ENCODE measurements around the gene TECR. TPM values are rescaled to one million over a fixed set of nuclear protein-coding genes. Genes with fewer than 3 reads are reported as not detected.
A peak's percentile ranks its signal among the peaks of the same experiment; 100 is the strongest.

The TECR gene
- total RNA-seq, 2 experiments from 2014 or later, result 93.5 to 98.5 TPM

- intact Hi-C loops (cut with micrococcal nuclease), result no loop called here
- no peak for TF ChIP-seq CTCF (IDR thresholded peaks at IDR 0.05)
- ChIA-PET CTCF (interaction anchor here (0.7 to 5.6 kb wide), 9 partner anchors 9 to 359 kb away, joined by 3 to 37 read pairs (median 6); partner anchors contain the start of gene ASF1B), POLR2A (interaction anchor here (0.8 to 2.6 kb wide), 4 partner anchors 17 to 84 kb away, joined by 3 to 7 read pairs (median 5); partner anchors contain the start of gene DDX39A)
- ATAC-seq, result no peak
- Mint-ChIP-seq H3K27ac (peak overlapping the region; percentile 49), H3K4me3 (peak overlapping the region; percentile 79), H3K27me3 (no peaks in the 10 kb centered on the region), H3K36me3 (ENCODE audit: low read depth) (peaks cover 3% of the 10 kb centered on the region), H3K9me3 (no peaks in the 10 kb centered on the region), H3K4me1 (ENCODE audit: low read depth) (peaks cover 18% of the 10 kb centered on the region)
- no peak for DNase-seq
Observed at GRCh38 chr19:14495672-14496028, 33.7 kb upstream of the TECR start.

GRCh38 chr19:14496029-14496833, 33.2 kb upstream of the TECR start, which contains the start of gene GIPC1:
GIPC1 (minus strand) TSS chr19:14496127; CDS start chr19:14482976, 13,151 bp downstream.
- no peak for TF ChIP-seq CTCF (IDR thresholded peaks at IDR 0.05)
- intact Hi-C loops (cut with micrococcal nuclease), result no loop called here
- ATAC-seq, result peak; percentile 90

GRCh38 chr19:14496834-14497227, 32.6 kb upstream of the TECR start:
- H3K36me3 Mint-ChIP-seq (ENCODE audit: low read depth), result no peaks in the 10 kb centered on the region
- POLR2A ChIA-PET, result interaction anchor here (1.8 to 2.6 kb wide), 2 partner anchors 16 to 20 kb away, joined by 5 to 7 read pairs; no protein-coding TSS in a partner anchor
- H3K4me1 Mint-ChIP-seq (ENCODE audit: low read depth), result peaks cover 18% of the 10 kb centered on the region
- H3K4me3 Mint-ChIP-seq, result peak overlapping the region; percentile 79
- no peak for TF ChIP-seq CTCF (IDR thresholded peaks at IDR 0.05)
- intact Hi-C loops (cut with micrococcal nuclease), result no loop called here
- ATAC-seq (no peak), DNase-seq (no peak)
- H3K9me3 Mint-ChIP-seq, result no peaks in the 10 kb centered on the region
- CTCF ChIA-PET, result interaction anchor here (0.6 to 5.6 kb wide), 6 partner anchors 8 to 512 kb away, joined by 3 to 37 read pairs (median 7); no protein-coding TSS in a partner anchor
- no peaks in the 10 kb centered on the region for H3K27me3 Mint-ChIP-seq
- peak overlapping the region; percentile 36 for H3K27ac Mint-ChIP-seq

More at GRCh38 chr19:14496029-14496833, 33.2 kb upstream of the TECR start, which contains the start of gene GIPC1:
- peak within 1 kb of the TSS; percentile 49 for H3K27ac Mint-ChIP-seq
- POLR2A ChIA-PET, result interaction anchor here (1.5 to 2.6 kb wide), 3 partner anchors 17 to 76 kb away, joined by 5 to 7 read pairs (median 5); partner anchors contain the start of gene DDX39A
- peak within 1 kb of the TSS; percentile 79 for H3K4me3 Mint-ChIP-seq
- no peaks in the 10 kb centered on the region for H3K9me3 Mint-ChIP-seq
- H3K27me3 Mint-ChIP-seq, result no peaks in the 10 kb centered on the region
- peaks cover 18% of the 10 kb centered on the region for H3K4me1 Mint-ChIP-seq (ENCODE audit: low read depth)
- CTCF ChIA-PET, result interaction anchor here (0.7 to 5.6 kb wide), 11 partner anchors 8 to 360 kb away, joined by 3 to 37 read pairs (median 6); partner anchors contain the start of gene ASF1B
- peaks cover 3% of the 10 kb centered on the region for H3K36me3 Mint-ChIP-seq (ENCODE audit: low read depth)
- DNase-seq, result peak; percentile 80

GRCh38 chr19:14497228-14497921, 32.0 kb upstream of the TECR start:
- H3K4me3 Mint-ChIP-seq, result peak overlapping the region; percentile 79
- ChIA-PET POLR2A (interaction anchor here (1.8 to 2.6 kb wide), 2 partner anchors 16 to 19 kb away, joined by 5 to 7 read pairs; no protein-coding TSS in a partner anchor), CTCF (interaction anchor here (0.6 to 5.6 kb wide), 7 partner anchors 7 to 513 kb away, joined by 3 to 37 read pairs (median 7); no protein-coding TSS in a partner anchor)
- no peak overlapping the region for H3K27ac Mint-ChIP-seq
- no peak for ATAC-seq
- H3K36me3 Mint-ChIP-seq (ENCODE audit: low read depth), result no peaks in the 10 kb centered on the region
- H3K27me3 Mint-ChIP-seq, result no peaks in the 10 kb centered on the region
- DNase-seq, result no peak
- H3K4me1 Mint-ChIP-seq (ENCODE audit: low read depth), result peaks cover 18% of the 10 kb centered on the region
- TF ChIP-seq CTCF (IDR thresholded peaks at IDR 0.05), result no peak
- no peaks in the 10 kb centered on the region for H3K9me3 Mint-ChIP-seq
- intact Hi-C loops (cut with micrococcal nuclease), result no loop called here
